Stimulated activated CD4-positive, alpha-beta T cell treated with anti-CD3 and anti-CD28 coated beads, Interleukin-15, amount 100 ng/mL, for 1 hour (primary cell): Measurements from ENCODE around the gene TRPM2.

Experiments used
- DNase-seq, 2 donors: peaks; one replicate each; pipeline ENCODE4 v3.0.0-alpha.2; 2020; ENCODE audit warnings: low read depth in 1 of 2, low spot score in 1 of 2

Gene TRPM2

DNA sequence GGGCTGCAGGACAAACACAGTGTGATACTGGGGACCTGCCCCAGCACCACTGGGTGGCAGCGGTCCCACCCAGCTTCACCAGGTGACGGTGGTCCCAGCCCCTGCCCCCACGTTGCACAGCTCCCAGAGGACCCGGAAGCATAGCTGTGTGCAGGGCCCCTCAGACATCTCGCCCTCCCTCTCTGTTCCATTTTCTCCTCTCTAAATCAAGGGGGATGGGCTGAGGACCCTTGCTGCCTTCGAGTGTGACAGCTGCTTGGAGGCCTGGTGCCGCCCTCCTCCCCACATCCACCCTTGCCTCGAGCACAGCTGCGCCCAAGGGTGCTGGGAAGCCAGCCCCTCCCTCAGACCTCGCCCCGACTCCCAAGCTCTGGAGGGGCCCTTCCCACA is 85.8 kb downstream of the TRPM2 start:
- no peak for DNase-seq

DNA sequence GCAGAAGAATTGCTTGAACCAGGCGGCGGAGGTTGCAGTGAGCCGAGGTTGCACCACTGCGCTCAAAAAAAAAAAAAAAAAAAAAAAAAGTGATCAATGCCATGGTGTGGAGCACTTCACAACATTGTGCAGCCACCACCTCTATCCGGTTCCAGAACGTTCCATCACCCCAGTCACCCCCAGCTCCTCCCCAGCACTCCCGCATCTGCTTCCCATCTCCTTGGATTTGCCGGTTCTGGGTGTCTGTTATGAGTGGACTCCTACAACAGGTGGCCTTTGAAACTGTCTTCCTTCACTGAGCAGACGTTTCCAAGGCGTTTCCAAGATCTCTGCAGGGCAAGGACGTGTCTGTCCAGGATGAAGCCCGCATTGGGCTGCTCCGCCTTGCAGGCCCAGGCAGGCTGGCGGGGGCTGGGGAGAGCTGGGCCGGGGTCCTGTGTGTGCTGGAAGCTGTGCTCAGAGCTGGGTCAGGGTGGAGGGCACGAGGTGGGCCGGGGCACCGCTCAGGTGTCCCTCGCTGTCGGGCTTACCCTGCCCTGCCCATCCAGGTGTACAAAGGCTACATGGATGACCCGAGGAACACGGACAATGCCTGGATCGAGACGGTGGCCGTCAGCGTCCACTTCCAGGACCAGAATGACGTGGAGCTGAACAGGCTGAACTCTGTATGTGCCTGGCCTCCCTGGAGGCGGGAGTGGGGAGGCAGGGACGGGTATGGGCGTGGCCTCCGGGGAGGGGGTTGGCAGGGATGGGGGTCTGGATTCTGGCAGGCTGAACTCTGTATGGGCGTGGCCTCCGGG is 87.0 kb downstream of the TRPM2 start:
- DNase-seq, result no peak

DNA sequence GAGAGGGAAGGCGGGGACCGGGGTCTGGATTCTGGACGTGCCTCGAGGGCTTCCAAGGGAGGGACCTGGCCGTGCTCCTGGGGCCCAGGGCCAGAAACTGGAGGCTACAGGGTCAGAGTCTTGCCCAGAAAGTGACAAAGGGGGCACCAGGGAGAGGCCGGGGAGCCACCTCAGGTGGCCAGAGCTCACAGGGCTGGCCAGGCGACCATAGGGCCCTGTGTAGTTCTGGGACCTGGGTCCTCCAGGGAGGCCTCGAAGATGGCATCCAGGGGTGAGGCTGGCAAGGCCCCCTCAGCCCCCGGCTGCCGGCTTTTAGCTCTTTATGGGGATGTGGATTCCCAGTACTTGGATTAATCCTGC is 87.6 kb downstream of the TRPM2 start:
- no peak for DNase-seq

DNA sequence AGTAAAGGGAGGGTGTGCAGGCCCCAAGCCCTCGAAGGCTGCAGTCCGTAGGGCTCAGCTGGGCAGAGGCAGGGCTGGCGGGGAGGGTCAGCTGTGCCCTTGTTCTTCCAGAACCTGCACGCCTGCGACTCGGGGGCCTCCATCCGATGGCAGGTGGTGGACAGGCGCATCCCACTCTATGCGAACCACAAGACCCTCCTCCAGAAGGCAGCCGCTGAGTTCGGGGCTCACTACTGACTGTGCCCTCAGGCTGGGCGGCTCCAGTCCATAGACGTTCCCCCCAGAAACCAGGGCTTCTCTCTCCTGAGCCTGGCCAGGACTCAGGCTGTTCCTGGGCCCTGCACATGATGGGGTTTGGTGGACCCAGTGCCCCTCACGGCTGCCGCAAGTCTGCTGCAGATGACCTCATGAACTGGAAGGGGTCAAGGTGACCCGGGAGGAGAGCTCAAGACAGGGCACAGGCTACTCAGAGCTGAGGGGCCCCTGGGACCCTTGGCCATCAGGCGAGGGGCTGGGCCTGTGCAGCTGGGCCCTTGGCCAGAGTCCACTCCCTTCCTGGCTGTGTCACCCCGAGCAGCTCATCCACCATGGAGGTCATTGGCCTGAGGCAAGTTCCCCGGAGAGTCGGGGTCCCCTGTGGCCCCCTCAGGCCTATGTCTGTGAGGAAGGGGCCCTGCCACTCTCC is 88.3 kb downstream of the TRPM2 start:
- DNase-seq, result no peak

DNA sequence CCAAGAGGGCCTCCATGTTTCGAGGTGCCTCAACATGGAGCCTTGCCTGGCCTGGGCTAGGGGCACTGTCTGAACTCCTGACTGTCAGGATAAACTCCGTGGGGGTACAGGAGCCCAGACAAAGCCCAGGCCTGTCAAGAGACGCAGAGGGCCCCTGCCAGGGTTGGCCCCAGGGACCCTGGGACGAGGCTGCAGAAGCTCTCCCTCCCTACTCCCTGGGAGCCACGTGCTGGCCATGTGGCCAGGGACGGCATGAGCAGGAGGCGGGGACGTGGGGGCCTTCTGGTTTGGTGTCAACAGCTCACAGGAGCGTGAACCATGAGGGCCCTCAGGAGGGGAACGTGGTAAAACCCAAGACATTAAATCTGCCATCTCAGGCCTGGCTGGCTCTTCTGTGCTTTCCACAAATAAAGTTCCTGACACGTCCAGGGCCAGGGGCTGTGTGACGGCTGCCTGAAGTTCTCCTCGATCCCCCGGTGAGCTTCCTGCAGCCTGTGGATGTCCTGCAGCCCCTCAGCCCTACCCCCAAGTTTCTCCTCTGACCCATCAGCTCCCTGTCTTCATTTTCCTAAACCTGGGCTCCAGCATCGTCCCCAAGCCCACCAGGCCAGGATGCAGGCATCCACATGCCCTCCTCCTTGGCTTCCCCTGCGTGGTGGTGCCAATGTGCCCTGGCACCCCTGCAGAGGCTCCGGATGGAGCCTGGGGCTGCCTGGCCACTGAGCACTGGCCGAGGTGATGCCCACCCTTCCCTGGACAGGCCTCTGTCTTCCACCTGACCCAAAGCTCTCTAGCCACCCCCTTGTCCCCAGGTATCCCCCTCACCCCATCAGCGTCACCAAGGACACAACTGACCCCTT is 89.1 kb downstream of the TRPM2 start:
- no peak for DNase-seq

DNA sequence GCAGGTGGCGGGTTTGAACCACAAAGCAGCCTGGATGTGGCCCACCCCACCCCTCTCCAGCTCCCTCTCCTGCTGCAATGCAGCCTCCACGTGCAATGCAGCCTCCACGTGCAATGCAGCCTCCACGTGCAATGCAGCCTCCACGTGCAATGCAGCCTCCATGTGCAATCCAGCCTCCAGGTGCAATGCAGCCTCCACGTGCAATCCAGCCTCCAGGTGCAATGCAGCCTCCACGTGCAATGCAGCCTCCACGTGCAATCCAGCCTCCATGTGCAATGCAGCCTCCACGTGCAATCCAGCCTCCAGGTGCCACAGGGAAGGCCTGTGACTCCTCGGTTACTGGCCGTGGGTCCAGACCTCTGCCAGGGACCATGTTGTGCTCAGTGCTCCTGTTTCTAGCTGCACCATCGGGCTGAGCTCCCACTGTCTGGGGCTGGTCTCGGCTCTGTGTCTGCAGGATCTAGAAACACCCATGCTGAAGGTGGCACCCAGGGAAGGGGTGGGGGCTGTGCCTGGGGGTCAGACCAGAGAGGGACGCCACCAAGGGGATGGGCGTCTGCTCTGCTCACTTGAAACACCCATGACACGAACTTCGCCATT is 90.0 kb downstream of the TRPM2 start:
- no peak for DNase-seq

DNA sequence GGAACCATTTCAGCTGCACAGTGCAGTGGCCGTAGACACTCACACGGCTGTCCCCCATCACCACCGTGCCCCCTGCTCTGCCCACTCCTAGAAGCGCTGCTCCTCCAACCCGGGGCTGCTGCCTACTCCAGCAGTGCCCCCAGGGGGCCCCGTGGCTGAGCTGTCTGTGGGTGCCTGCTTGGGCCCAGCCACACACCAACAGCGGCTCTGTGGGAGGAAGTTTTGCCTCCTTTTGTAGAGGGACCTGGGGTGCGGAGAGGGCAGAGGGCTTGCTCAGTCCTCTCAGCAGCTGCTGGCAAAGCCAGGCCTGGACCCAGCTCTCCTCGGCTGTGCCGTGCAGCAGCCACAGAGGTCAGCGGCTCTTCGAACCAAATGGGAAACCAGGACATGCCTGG is 90.5 kb downstream of the TRPM2 start:
- DNase-seq, result no peak

DNA sequence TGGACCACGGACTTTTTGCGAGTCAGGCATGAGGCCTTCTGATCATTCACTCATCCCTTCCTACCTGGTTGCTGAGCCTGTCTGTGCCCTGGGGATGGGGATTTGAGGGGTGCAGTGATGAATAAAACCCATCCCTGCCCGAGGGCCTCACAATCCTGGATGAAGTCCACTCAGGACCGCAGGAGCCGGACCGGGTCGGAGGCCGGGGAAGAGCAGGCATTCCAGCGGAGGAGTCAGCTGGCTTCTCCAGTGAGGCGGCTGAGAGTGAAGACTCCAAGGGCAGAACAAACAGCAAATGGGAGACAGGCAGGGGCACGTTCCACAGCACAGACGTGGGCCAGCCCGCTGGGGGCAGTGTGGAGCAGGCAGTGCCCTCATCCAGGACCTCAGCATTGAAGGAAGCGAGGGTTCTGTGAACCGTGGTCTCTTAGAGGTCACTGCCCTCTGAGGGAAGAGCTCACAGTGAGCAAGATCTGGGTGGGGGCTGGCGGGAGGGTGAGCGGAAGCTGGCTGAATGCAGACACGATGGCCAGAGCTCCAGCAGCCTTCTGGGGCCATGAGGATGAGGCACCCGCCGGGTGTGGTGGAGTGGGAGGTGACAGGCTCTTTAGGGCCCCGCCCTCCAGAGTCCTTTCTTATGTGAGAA is 91.0 kb downstream of the TRPM2 start:
- no peak for DNase-seq

DNA sequence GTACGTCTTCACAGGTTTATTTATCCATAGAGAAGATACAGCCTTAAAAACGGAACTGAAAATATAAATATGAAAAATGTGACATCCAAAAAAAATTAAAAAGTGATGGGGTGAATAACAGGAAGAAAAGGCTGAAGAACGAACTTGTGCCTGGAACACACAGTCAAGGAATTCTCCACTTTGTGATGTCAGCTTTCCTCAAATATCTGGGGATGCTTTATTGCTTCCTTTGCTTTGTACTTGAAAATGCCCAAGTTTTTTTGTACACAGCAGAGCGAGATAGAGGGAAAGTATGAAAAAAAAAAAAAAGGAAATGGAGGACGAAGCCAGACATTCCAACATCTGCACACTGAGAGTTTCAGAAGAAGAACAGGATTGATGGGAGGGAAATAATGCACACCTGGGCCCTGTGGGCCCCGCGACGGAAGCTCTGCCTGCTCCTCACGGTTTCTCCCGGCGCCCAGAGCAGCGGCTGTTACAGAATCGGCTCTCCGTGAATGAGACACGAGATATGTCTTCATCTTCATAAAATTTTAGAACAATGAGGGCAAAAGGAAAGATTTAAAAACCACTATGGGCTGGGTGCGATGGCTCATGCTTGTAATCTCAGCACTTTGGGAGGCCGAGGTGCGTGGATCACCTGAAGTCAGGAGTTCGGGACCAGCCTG is 91.9 kb downstream of the TRPM2 start:
- DNase-seq, result no peak

DNA sequence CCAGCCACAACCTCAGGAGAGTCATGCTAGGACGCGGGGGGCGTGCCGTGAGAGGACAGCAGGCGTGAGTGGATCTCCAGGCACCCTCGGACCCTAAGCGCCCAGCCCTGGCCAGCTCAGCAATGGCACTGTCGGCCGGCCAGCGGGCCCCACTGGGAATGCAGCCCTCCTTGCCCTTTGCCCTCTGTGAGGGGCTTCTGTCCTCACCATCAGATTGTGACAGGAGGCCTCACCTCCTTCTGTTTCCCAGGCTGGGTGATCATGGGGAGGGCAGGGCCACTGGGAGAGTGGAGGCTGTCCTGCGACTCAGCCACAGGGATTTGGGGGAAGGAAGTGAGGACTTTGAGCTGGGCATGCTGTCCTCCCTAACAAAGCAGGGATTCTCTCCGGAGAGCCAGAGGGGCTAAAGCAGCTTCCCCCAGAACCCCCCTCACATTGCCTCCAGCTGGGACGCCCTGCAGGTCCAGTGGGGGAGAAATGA is 95.3 kb downstream of the TRPM2 start:
- DNase-seq, result no peak

DNA sequence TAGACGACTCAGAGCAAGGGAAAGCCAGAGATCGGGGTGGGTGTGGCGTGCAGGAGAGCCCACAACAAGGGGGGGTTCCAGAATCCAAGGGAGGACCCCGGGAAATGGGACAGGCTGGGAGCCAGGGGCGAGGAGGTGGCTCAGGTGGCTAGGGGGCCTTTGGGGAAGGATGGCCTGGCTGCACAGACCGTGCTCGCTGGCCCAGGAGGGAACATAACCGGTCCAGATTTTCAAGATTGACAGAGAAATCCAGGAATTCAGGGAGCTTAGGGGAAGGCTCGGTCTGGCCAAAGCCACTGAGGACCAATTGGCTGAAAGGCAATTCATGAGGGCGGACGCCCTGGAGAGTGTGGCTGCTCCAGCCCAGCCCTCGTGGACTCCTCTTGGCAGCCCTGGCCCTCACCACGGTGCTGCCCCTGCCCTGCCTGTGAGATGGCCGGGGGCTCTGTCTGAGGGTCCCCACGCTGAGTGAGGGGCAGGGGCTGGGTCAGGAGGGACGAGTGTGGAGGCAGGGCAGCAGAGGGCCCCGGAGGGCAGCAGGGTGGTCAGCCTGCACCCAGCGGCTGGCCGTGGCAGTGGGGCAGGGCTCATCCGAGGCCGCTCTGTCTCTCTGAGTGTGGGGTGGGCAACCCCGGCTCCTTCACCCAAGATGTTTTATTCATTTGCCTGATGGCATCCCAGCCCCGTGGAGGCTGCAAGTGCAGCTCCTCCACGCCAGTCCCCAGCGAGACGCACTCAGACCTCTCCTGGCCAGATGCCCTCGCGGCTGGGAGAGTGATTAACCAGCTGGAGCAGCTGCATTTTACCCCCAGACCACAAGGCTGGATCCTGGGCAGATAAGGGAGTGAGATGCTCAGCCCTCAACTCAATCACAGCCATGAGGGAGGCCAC is 96.3 kb downstream of the TRPM2 start:
- DNase-seq, result no peak

DNA sequence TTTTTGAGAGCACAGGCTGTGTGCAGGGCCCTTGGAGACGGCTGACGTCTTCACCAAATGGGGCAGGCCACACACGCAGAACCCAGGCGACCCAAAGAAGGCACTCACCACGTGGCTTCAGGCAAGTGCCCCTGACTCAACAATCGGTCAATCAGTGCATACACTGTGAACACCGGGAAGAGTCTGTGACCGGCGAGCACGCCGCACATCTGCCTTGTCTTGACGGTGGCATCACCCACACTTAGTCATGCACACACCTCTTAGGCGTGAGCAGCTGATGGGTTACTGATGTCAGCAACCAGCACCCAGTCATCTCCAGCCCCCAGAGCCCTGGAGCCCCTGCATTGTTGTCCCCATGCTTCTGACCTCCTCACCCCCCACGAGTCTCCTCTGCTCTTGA is 97.0 kb downstream of the TRPM2 start:
- no peak for DNase-seq

DNA sequence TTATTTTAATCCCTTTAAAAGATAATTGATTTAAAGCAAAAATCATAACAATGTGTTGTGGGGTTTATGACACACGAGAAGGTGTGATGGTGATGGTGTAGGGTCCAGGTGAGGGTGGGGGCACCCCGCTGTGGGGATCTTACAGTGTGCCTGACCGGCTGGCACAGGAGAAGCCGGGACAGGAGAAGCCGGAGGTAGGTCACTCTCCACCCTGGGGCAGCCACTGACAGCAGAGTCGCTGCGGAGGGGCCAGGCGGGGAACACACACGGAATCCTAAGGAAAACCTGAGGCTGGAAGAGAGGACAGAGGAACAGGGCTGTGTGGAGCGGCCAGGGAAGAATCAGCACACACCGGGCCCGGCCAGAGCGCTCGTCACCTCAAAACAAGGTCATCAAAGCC is 97.6 kb downstream of the TRPM2 start:
- DNase-seq, result no peak

DNA sequence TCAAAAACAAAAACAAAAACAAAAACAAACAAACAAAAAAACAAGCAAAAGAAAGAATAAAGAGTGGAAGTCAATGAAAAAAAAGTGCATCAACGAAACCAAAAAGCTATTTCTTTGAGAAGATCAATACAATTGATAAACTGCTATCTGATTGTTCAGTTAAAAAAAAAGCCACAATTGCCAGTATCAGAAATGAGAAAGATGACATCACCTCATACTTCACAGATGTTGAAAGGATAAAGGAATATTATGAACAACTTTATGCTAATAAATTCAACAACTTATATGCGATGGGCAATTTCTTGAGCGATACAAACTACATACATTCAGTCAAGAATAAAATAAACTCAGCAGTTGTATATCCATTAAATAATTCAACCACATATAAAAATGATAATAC is 99.7 kb downstream of the TRPM2 start:
- no peak for DNase-seq

DNA sequence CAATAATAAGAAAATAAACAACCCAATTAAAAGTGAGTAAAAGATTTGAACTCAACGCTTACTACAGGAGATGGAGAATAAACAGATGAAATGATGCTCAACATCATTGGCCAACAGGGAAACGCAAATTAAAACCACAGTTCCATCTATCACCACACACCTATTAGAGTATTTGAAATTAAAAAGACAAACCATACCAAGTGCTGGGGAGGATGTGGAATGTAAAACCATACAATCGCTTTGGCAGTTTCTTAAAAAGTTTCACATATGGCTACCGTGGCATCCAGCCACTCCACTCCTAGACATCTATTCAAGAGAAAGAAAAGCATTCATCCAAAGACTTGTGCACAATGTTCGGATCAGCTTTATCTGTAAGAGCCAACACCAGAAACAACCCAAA is 100.6 kb downstream of the TRPM2 start:
- no peak for DNase-seq

DNA sequence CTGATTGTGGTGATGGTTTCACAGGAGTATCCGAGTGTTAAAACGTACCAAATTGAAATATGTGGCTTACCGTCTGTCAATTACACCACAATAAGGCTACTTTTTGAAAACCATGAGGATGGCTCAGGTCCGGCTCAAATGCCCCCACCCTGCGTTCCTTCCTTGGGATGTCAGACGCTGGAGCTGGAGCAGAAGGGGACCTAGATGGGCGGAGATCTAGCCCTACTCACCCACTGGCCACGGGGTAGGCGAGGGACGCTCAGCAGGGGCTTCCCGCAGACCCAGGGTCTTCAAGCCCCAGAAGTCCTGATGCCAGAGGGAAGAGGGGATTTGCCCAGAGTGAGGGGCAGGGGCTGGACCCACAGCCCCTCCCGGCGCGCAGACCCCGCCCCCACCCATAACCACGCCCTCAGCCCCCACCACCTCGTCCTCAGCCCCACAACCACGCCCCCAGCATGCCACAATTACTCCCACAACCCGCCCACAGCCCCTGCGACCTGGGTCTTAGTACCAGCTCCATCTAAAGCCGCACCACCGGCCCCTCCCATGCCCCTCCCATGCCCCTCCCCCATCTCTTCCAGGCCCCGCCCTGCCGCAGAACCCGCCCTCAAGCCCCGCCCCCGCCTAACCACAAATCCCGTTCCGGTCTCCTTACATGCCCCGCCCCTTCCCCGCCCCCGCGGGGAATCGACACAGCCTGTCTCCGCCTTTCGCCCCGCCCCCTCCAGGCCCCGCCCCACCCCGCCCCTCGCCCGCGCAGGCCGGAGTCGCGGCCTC is 101.5 kb downstream of the TRPM2 start, which contains the start of gene LRRC3:
TSS of gene LRRC3 (plus strand) at position 764 of the 777 bp plus-strand sequence. CDS start 1,135 bp downstream, outside the sequence.
- peak; percentile 66 to 73 for DNase-seq

DNA sequence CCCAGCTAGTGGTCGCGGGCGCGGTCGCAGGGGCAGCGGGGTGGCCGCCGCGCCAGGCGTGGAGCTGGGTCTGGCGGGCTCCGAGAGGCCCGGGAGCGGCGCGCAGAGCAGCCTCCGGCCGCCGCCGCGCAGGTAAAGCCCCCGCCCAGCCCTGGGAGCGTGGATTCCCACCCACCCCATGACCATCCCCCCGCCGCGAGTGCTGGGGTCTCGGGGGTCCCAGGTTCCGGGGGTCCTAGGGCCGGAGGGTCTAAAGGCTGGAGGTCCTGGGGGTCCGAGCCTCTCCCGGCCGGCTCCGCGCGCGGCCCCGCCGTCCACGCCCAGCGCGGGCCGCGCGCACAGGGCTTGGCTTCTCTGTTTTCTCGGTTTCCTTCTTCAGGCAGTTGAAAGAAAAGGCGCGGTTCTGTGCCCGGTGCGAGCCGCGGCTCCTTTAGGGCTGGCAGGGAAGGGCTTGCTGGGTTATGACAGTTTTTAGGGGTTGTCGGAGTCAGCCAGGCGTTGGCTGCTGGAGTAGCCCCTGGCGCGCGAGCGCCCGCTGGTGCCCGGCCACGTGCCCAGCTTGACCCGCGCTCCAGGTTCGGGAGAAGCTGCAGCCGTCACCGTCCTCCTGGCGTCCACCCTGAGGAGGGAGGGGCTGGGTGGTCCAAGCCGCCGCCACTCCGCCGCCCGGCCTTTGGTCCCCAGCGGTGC is 102.2 kb downstream of the TRPM2 start:
- DNase-seq, result peak in 1 of 2 donors; percentile 14
